Measurements from ENCODE around the gene SOX4. TPM values are rescaled to one million over a fixed set of nuclear protein-coding genes. Genes with fewer than 3 reads are reported as not detected.

The SOX4 gene
- total and polyA plus RNA-seq, 11 donors, result 1.9 to 20.3 (median 5.1) TPM

DNA sequence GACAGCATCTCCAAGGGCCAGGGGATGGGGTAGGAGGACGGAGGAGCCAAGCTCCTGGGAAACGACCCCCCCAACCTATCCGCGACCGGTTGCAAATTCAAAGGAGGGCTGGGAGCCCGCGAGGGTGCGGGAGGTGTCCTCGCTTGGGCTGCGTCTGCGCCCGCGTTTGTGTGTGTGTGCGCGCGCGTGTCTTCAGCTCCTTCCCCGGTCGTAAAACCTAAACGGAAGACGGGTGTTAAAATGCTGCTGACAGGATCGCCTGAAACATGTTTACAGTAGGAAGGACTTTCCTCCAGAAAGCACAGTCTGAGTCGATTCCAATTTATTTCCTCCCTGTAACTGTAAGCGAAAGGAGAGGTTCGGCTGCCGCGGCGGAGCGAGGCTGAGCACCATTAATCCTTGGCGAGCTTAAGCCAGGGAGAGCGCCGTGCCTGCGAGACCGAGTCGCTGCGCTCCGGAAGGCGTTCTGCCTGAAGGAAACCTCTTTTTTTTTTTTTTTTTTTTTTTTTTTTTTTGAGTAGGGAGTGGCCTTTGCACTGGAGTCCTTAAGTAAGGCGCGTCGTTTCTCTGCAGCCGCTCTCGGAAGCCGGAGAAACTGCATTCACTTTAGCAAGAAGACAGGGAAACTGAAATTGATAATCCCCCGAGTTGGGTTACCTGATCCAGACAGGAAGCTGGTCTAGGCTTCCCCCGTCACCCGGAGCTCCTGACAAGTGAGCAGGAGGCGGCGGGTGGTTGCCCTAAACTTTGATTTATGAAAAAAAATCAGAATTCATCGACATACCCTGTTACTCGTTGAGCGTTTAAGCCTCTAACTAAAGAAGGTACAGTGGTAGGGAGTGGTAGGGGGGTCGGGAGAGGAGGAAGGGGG lies 4.8 kb upstream of the SOX4 start:
- Histone ChIP-seq H3K4me3 (peak overlapping the region; percentile 31 to 80 (median 71)), H3K27ac (peak overlapping the region; percentile 63 to 90 (median 84)), H3K36me3 (no peaks in the 10 kb centered on the region), H3K27me3 (no peaks in the 10 kb centered on the region), H3K9me3 (peaks cover 0 to 5% (median 0%) of the 10 kb centered on the region in 12 donors), H3K4me1 (peaks cover 0 to 22% (median 10%) of the 10 kb centered on the region in 12 donors)
- 0 to 1% (median 0%) methylated on average over 39 to 53 of the region's 53 CpGs for WGBS, 4 donors
- intact Hi-C loops (cut with DNase I), result loop anchor here in 9 of 10 donors (2.0 to 10.0 kb wide), 15 partner anchors 214 to 1859 kb away; no protein-coding TSS in a partner anchor
- DNase-seq, result peak; percentile 60 to 85 (median 75)
- ATAC-seq, result peak; percentile 21 to 58 (median 48)
- TF ChIP-seq, protein P1, sequence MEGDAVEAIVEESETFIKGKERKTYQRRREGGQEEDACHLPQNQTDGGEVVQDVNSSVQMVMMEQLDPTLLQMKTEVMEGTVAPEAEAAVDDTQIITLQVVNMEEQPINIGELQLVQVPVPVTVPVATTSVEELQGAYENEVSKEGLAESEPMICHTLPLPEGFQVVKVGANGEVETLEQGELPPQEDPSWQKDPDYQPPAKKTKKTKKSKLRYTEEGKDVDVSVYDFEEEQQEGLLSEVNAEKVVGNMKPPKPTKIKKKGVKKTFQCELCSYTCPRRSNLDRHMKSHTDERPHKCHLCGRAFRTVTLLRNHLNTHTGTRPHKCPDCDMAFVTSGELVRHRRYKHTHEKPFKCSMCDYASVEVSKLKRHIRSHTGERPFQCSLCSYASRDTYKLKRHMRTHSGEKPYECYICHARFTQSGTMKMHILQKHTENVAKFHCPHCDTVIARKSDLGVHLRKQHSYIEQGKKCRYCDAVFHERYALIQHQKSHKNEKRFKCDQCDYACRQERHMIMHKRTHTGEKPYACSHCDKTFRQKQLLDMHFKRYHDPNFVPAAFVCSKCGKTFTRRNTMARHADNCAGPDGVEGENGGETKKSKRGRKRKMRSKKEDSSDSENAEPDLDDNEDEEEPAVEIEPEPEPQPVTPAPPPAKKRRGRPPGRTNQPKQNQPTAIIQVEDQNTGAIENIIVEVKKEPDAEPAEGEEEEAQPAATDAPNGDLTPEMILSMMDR (IDR thresholded peaks at IDR 0.05), result no peak
- no peak for TF ChIP-seq POLR2A (IDR thresholded peaks at IDR 0.05)

DNA sequence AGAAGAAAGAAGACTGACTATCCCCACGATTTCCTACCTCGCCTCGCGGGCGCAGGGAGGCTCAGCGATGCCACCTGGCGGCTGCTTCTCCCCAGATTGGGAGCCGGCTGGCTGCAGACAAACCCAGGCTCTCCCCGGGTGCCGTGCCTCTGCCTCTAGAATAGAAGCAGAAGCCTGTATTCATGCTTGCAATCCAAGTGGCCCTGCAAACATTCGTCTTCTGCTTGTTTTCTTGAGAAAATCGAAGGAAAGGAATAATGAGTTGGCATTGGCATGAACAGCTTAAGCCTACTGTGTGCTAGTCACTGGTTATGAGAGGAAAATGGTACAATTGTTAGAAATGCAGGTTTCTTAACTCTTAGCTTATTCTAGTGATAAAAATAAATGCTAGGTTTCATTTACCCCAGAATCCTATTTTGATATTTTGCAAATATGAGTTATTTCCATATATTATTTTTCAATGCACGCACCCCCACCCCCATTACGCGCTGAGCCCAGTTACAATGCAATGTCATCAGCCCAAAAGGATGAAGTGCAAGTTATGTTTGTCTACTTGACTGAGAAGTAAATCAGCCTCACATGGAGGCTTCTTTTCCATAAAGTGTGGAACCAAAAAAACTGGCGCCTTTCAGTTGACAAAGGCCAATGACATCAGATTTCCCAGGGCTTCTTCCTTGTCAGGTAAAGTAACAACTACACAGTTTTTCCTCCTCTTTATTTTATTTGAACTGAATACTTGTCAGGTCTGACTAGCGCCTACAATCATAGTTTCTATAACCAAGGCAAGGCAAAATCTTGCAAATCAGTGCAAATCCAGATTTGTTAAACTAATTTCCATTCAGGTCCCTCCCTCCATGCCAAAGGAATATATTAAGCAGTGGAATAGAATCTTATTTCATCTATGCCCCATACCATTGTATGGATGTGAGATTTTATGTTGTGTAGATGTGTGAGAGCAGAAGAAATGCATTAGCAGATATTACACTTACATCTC lies 3.9 kb upstream of the SOX4 start:
- no peaks in the 10 kb centered on the region for H3K36me3 ChIP-seq
- intact Hi-C loops (cut with DNase I), result loop anchor here (2.0 to 10.0 kb wide), 30 partner anchors 215 to 1858 kb away; no protein-coding TSS in a partner anchor
- peak overlapping the region; percentile 31 to 80 (median 71) for H3K4me3 ChIP-seq
- no peaks in the 10 kb centered on the region for H3K9me3 ChIP-seq
- peaks cover 0 to 22% (median 10%) of the 10 kb centered on the region in 12 donors for H3K4me1 ChIP-seq
- no peak for TF ChIP-seq POLR2A (IDR thresholded peaks at IDR 0.05)
- TF ChIP-seq, protein P1 (IDR thresholded peaks at IDR 0.05), result peak; percentile 82 to 98 (median 94)
- no peaks in the 10 kb centered on the region for H3K27me3 ChIP-seq
- DNase-seq, result peak; percentile 87 to 95 (median 88)
- peak overlapping the region in 11 of 12 donors; percentile 63 to 90 (median 84) for H3K27ac ChIP-seq
- 26 to 29% (median 28%) methylated on average over 16 to 17 of the region's 17 CpGs for WGBS, 4 donors
- ATAC-seq, result peak; percentile 60 to 75 (median 74)

DNA sequence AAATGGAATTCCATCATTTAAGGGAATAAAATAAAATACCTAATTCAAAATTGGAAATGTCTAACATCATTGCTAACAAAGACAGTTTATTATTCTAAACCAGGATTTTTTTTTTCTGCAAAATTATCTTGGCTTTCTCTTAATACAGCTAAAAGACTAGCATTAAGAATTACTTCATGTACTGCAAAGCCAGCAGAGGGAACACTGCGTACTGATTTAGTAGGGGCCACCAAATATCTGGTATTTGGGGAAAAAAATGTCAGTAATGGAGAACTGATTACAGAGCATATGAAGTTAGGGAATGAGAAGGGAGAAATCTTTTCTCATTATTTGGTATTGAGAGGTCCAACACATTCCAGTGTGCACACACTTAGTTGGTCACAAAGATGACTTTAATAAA lies 3.2 kb upstream of the SOX4 start:
- Histone ChIP-seq H3K27ac (no peak overlapping the region), H3K27me3 (no peaks in the 10 kb centered on the region), H3K9me3 (no peaks in the 10 kb centered on the region), H3K36me3 (no peaks in the 10 kb centered on the region), H3K4me3 (no peak overlapping the region), H3K4me1 (peaks cover 0 to 25% (median 10%) of the 10 kb centered on the region in 12 donors)
- no peak for ATAC-seq
- DNase-seq, result no peak
- TF ChIP-seq, protein P1 (IDR thresholded peaks at IDR 0.05), result no peak
- no peak for TF ChIP-seq POLR2A (IDR thresholded peaks at IDR 0.05)
- 90 to 100% (median 90%) methylated on average over 1 of the region's 1 CpG for WGBS, 4 donors
- intact Hi-C loops (cut with DNase I), result loop anchor here (5.0 to 10.0 kb wide), 16 partner anchors 254 to 1854 kb away; no protein-coding TSS in a partner anchor
